AG08395 (cell line): Measurements from ENCODE around the gene PRAMEF33.
A peak's percentile ranks its signal among the peaks of the same experiment; 100 is the strongest.
"Not testable (repeated sequence)": the region's sequence is repeated elsewhere in the genome, so short reads cannot be mapped to it uniquely, and the experiment has no call there.

ENCODE experiments used
- DNase-seq: peaks from one replicate; pipeline ENCODE4 v3.0.0; 2012; ENCODE audit warnings: mixed read lengths, low spot score

PRAMEF33 gene

DNA sequence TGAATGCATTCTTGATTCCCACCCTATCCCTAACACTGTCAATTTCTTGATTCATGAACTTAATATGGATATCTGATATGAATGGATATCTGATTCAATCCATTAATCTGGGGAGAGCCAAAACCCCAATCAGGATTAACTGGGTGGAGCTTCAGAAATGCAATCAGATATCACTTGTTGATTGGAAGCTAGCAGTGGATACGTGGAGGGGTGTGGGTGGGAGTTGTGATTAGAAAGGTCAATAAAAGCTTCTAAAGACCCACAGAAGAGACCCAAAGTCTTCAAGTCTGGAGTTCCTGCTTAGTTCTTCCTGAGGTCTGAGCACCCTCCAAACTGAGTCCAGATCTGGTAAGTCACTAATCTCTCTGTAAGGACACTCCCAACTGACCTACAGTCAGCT lies at the start of gene PRAMEF33:
PRAMEF33 (plus strand) TSS at position 301 of the 400 bp plus-strand sequence. CDS start 2,416 bp downstream, outside the sequence.
- not testable (repeated sequence) for DNase-seq

DNA sequence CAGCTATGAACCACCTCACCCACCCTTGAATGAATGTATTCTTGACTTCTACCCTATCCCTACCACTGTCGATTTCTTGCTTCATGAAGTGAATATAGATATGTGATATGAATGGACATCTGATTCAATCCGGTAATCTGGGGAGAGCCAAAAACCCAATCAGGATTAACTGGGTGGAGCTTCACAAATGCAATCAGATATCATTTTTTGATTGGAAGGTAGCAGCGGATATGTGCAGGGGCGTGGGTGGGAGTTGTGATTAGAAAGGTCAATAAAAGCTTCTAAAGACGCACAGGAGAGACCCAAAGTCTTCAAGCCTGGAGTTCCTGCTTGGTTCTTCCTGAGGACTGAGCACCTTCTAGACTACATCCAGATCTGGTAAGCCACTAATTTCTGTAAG lies 49.4 kb upstream of the PRAMEF33 start, which contains the start of gene PRAMEF5:
PRAMEF5 (plus strand) TSS at position 301 of the 400 bp plus-strand sequence. CDS start 5,071 bp downstream, outside the sequence.
- DNase-seq: not testable (repeated sequence)

- not testable (repeated sequence) for DNase-seq
Measured at GRCh38 chr1:13265124-13265523, 38.2 kb upstream of the PRAMEF33 start.

- not testable (repeated sequence) for DNase-seq
Measured at GRCh38 chr1:13277016-13277415, 26.3 kb upstream of the PRAMEF33 start.

- DNase-seq: not testable (repeated sequence)
Measured at GRCh38 chr1:13279617-13280016, 23.7 kb upstream of the PRAMEF33 start.

- not testable (repeated sequence) for DNase-seq
Measured at GRCh38 chr1:13285037-13285436, 18.3 kb upstream of the PRAMEF33 start, which contains the start of gene PRAMEF8. TSS of gene PRAMEF8 (minus strand) at chr1:13285137. CDS start at chr1:13284091, 1,046 bp downstream.

DNA sequence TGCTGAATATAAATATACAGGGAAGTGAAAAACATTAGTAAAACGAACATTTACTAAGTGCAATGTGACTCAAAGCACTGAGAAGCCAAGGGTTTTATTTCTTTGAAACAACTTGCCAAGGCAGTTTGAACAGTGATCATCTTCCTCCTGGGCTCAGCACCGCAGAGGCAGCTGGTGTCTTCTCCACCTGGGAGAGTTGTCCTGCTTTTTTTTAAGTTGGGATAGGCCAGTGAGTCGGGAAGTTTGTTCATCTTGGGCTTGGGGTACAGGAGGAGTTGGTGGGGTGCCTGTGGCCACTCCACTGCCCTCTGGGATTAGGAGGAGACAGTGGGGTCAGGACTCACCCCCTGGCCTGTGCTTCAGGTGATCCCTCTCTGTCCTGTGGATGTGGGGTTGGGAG lies 14.3 kb upstream of the PRAMEF33 start:
- DNase-seq: not testable (repeated sequence)

GRCh38 chr1:13297216-13297931 lies 6.0 kb upstream of the PRAMEF33 start:
- DNase-seq: not testable (repeated sequence)

- DNase-seq: not testable (repeated sequence)
Measured at GRCh38 chr1:13298699-13299098, 4.6 kb upstream of the PRAMEF33 start.

- not testable (repeated sequence) for DNase-seq
Measured at GRCh38 chr1:13302197-13302596, 1.1 kb upstream of the PRAMEF33 start.

DNA sequence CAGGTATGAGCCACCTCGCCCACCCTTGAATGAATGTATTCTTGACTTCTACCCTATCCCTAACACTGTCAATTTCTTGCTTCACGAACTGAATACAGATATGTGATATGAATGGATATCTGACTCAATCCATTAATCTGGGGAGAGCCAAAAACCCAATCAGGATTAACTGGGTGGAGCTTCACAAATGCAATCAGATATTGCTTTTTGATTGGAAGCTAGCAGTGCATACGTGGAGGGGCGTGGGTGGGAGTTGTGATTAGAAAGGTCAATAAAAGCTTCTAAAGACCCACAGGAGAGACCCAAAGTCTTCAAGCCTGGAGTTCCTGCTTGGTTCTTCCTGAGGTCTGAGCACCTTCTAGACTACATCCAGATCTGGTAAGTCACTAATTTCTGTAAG lies 11.9 kb downstream of the PRAMEF33 start, which contains the start of gene PRAMEF15:
PRAMEF15 (plus strand) TSS at position 301 of the 400 bp plus-strand sequence. CDS start 2,827 bp downstream, outside the sequence.
- not testable (repeated sequence) for DNase-seq

GRCh38 chr1:13342496-13342895 lies 39.2 kb downstream of the PRAMEF33 start:
- DNase-seq: not testable (repeated sequence)

- DNase-seq: not testable (repeated sequence)
Measured at GRCh38 chr1:13347034-13347433, 43.7 kb downstream of the PRAMEF33 start, which contains the start of gene PRAMEF14. TSS of gene PRAMEF14 (minus strand) at chr1:13347134. CDS start at chr1:13345314, 1,820 bp downstream.

GRCh38 chr1:13353476-13353875 lies 50.1 kb downstream of the PRAMEF33 start:
- not testable (repeated sequence) for DNase-seq

- DNase-seq: not testable (repeated sequence)
Measured at GRCh38 chr1:13354475-13354874, 51.1 kb downstream of the PRAMEF33 start.

- DNase-seq: peak; percentile 6
Measured at GRCh38 chr1:13356774-13357173, 53.4 kb downstream of the PRAMEF33 start.
